GM19099 (cell line): ENCODE data around the gene PPP1R16B.

Experiments
- POLR2A ChIP-seq: IDR thresholded peaks from 3 replicates; pipeline ENCODE4 v1.6.1; 2011; ENCODE audit warnings: low read depth; ENCODE audit not compliant: insufficient read length; ENCODE audit errors: extremely low read depth

The PPP1R16B gene

GRCh38 chr20:38934530-38934929 is 129.0 kb downstream of the PPP1R16B start:
- TF ChIP-seq POLR2A = no peak

GRCh38 chr20:38935285-38935684 is 129.8 kb downstream of the PPP1R16B start:
- TF ChIP-seq POLR2A = no peak

- TF ChIP-seq POLR2A = no peak
Measured at GRCh38 chr20:38935967-38936407, 130.5 kb downstream of the PPP1R16B start.

GRCh38 chr20:38937000-38937399 is 131.5 kb downstream of the PPP1R16B start:
- TF ChIP-seq POLR2A = no peak

- TF ChIP-seq POLR2A = no peak
Measured at GRCh38 chr20:38937978-38938473, 132.5 kb downstream of the PPP1R16B start.

GRCh38 chr20:38939686-38940085 is 134.2 kb downstream of the PPP1R16B start:
- no peak for TF ChIP-seq POLR2A

GRCh38 chr20:38940644-38941043 is 135.1 kb downstream of the PPP1R16B start:
- no peak for TF ChIP-seq POLR2A

GRCh38 chr20:38941726-38942389 is 136.4 kb downstream of the PPP1R16B start:
- TF ChIP-seq POLR2A = no peak

GRCh38 chr20:38945012-38945411 is 139.5 kb downstream of the PPP1R16B start:
- TF ChIP-seq POLR2A = no peak

- TF ChIP-seq POLR2A = no peak
Measured at GRCh38 chr20:38946836-38947235, 141.3 kb downstream of the PPP1R16B start.

GRCh38 chr20:38947931-38948362 is 142.4 kb downstream of the PPP1R16B start:
- no peak for TF ChIP-seq POLR2A

GRCh38 chr20:38950254-38950653 is 144.8 kb downstream of the PPP1R16B start:
- no peak for TF ChIP-seq POLR2A

- no peak for TF ChIP-seq POLR2A
Measured at GRCh38 chr20:38951611-38952010, 146.1 kb downstream of the PPP1R16B start.

GRCh38 chr20:38952153-38952552 is 146.7 kb downstream of the PPP1R16B start:
- TF ChIP-seq POLR2A = no peak

GRCh38 chr20:38953630-38954340 is 148.3 kb downstream of the PPP1R16B start:
- TF ChIP-seq POLR2A = no peak
